T-helper 1 cell treated with Interleukin-12 subunit alpha and Interleukin-12 subunit beta and Interleukin-4 antibody, amounts not matched to agents 30 μg/mL and 1 μg/mL, for 36 hours (primary cell): ENCODE data around the gene CALML3.

ENCODE experiments used
- H3K27ac Mint-ChIP-seq: one replicate; pipeline ENCODE4 v1.8.0; 2021; ENCODE audit warnings: mild to moderate bottlenecking, mixed read lengths
- H3K27me3 Mint-ChIP-seq: one replicate; pipeline ENCODE4 v1.8.0; 2021; ENCODE audit warnings: low read depth, mixed read lengths
- H3K36me3 Mint-ChIP-seq: one replicate; pipeline ENCODE4 v1.8.0; 2021; ENCODE audit warnings: low read depth, mixed read lengths
- H3K4me1 Mint-ChIP-seq: one replicate; pipeline ENCODE4 v1.8.0; 2021; ENCODE audit warnings: low read depth, mixed read lengths
- H3K4me3 Mint-ChIP-seq: one replicate; pipeline ENCODE4 v1.8.0; 2021; ENCODE audit warnings: mild to moderate bottlenecking, moderate library complexity, mixed read lengths
- H3K9me3 Mint-ChIP-seq: one replicate; pipeline ENCODE4 v1.8.0; 2021; ENCODE audit warnings: mixed read lengths

Gene CALML3

GRCh38 chr10:5564537-5565204, 39.9 kb downstream of the CALML3 start:
- peak overlapping the region; percentile 73 for H3K4me3 Mint-ChIP-seq
- peaks cover 12% of the 10 kb centered on the region for H3K4me1 Mint-ChIP-seq
- peaks cover 2% of the 10 kb centered on the region for H3K36me3 Mint-ChIP-seq
- peak overlapping the region; percentile 95 for H3K27ac Mint-ChIP-seq
- no peaks in the 10 kb centered on the region for H3K9me3 Mint-ChIP-seq
- peaks cover 16% of the 10 kb centered on the region for H3K27me3 Mint-ChIP-seq

- H3K27me3 Mint-ChIP-seq = peaks cover 12% of the 10 kb centered on the region
- no peaks in the 10 kb centered on the region for H3K9me3 Mint-ChIP-seq
- H3K4me3 Mint-ChIP-seq = no peak overlapping the region
- peak overlapping the region; percentile 95 for H3K27ac Mint-ChIP-seq
- H3K36me3 Mint-ChIP-seq = peaks cover 2% of the 10 kb centered on the region
- H3K4me1 Mint-ChIP-seq = peaks cover 12% of the 10 kb centered on the region
Observed at GRCh38 chr10:5565205-5565545, 40.4 kb downstream of the CALML3 start.

GRCh38 chr10:5565671-5566581, 41.2 kb downstream of the CALML3 start:
- Mint-ChIP-seq H3K27ac (peak overlapping the region; percentile 59), H3K36me3 (peaks cover 2% of the 10 kb centered on the region), H3K9me3 (no peaks in the 10 kb centered on the region), H3K4me1 (peaks cover 12% of the 10 kb centered on the region), H3K4me3 (no peak overlapping the region), H3K27me3 (peaks cover 14% of the 10 kb centered on the region)

- Mint-ChIP-seq H3K27ac (no peak overlapping the region), H3K27me3 (peaks cover 14% of the 10 kb centered on the region), H3K9me3 (no peaks in the 10 kb centered on the region), H3K4me1 (peaks cover 12% of the 10 kb centered on the region), H3K36me3 (peaks cover 2% of the 10 kb centered on the region), H3K4me3 (no peak overlapping the region)
Observed at GRCh38 chr10:5566614-5567013, 41.9 kb downstream of the CALML3 start.

GRCh38 chr10:5567477-5567876, 42.7 kb downstream of the CALML3 start:
- H3K27me3 Mint-ChIP-seq = peaks cover 13% of the 10 kb centered on the region
- H3K27ac Mint-ChIP-seq = no peak overlapping the region
- peaks cover 2% of the 10 kb centered on the region for H3K36me3 Mint-ChIP-seq
- H3K9me3 Mint-ChIP-seq = no peaks in the 10 kb centered on the region
- peaks cover 12% of the 10 kb centered on the region for H3K4me1 Mint-ChIP-seq
- H3K4me3 Mint-ChIP-seq = no peak overlapping the region

GRCh38 chr10:5568984-5569383, 44.2 kb downstream of the CALML3 start:
- peaks cover 12% of the 10 kb centered on the region for H3K4me1 Mint-ChIP-seq
- H3K9me3 Mint-ChIP-seq = no peaks in the 10 kb centered on the region
- peak overlapping the region; percentile 9 for H3K27ac Mint-ChIP-seq
- H3K27me3 Mint-ChIP-seq = peaks cover 11% of the 10 kb centered on the region
- H3K4me3 Mint-ChIP-seq = no peak overlapping the region
- H3K36me3 Mint-ChIP-seq = peaks cover 2% of the 10 kb centered on the region

- H3K9me3 Mint-ChIP-seq = no peaks in the 10 kb centered on the region
- H3K27ac Mint-ChIP-seq = no peak overlapping the region
- no peak overlapping the region for H3K4me3 Mint-ChIP-seq
- H3K27me3 Mint-ChIP-seq = peaks cover 11% of the 10 kb centered on the region
- H3K4me1 Mint-ChIP-seq = peaks cover 8% of the 10 kb centered on the region
- H3K36me3 Mint-ChIP-seq = peaks cover 2% of the 10 kb centered on the region
Observed at GRCh38 chr10:5569568-5569967, 44.8 kb downstream of the CALML3 start.

GRCh38 chr10:5570007-5570655, 45.4 kb downstream of the CALML3 start:
- H3K27ac Mint-ChIP-seq = no peak overlapping the region
- H3K9me3 Mint-ChIP-seq = no peaks in the 10 kb centered on the region
- H3K27me3 Mint-ChIP-seq = peaks cover 11% of the 10 kb centered on the region
- peaks cover 2% of the 10 kb centered on the region for H3K4me1 Mint-ChIP-seq
- no peak overlapping the region for H3K4me3 Mint-ChIP-seq
- no peaks in the 10 kb centered on the region for H3K36me3 Mint-ChIP-seq

- no peaks in the 10 kb centered on the region for H3K9me3 Mint-ChIP-seq
- H3K27ac Mint-ChIP-seq = no peak overlapping the region
- H3K4me3 Mint-ChIP-seq = no peak overlapping the region
- no peaks in the 10 kb centered on the region for H3K36me3 Mint-ChIP-seq
- H3K4me1 Mint-ChIP-seq = peaks cover 1% of the 10 kb centered on the region
- H3K27me3 Mint-ChIP-seq = peaks cover 11% of the 10 kb centered on the region
Observed at GRCh38 chr10:5570979-5571810, 46.4 kb downstream of the CALML3 start.

- Mint-ChIP-seq H3K4me1 (no peaks in the 10 kb centered on the region), H3K4me3 (no peak overlapping the region), H3K36me3 (no peaks in the 10 kb centered on the region), H3K9me3 (no peaks in the 10 kb centered on the region), H3K27me3 (peaks cover 11% of the 10 kb centered on the region), H3K27ac (no peak overlapping the region)
Observed at GRCh38 chr10:5571826-5572225, 47.1 kb downstream of the CALML3 start.

- H3K27me3 Mint-ChIP-seq = peaks cover 11% of the 10 kb centered on the region
- H3K36me3 Mint-ChIP-seq = no peaks in the 10 kb centered on the region
- no peaks in the 10 kb centered on the region for H3K9me3 Mint-ChIP-seq
- H3K4me1 Mint-ChIP-seq = no peaks in the 10 kb centered on the region
- H3K27ac Mint-ChIP-seq = no peak overlapping the region
- H3K4me3 Mint-ChIP-seq = no peak overlapping the region
Observed at GRCh38 chr10:5573319-5573950, 48.7 kb downstream of the CALML3 start.

GRCh38 chr10:5573968-5574641, 49.3 kb downstream of the CALML3 start:
- Mint-ChIP-seq H3K9me3 (no peaks in the 10 kb centered on the region), H3K4me1 (no peaks in the 10 kb centered on the region), H3K4me3 (no peak overlapping the region), H3K27me3 (peaks cover 6% of the 10 kb centered on the region), H3K36me3 (no peaks in the 10 kb centered on the region), H3K27ac (no peak overlapping the region)

- H3K27ac Mint-ChIP-seq = no peak overlapping the region
Observed at GRCh38 chr10:5574642-5575131, 49.9 kb downstream of the CALML3 start.

More at GRCh38 chr10:5574642-5575131, 49.9 kb downstream of the CALML3 start:
- Mint-ChIP-seq H3K4me3 (no peak overlapping the region), H3K36me3 (no peaks in the 10 kb centered on the region), H3K27me3 (peaks cover 6% of the 10 kb centered on the region), H3K9me3 (no peaks in the 10 kb centered on the region), H3K4me1 (no peaks in the 10 kb centered on the region)
